CD4-positive, alpha-beta T cell treated with Interleukin-17A for 4 hours (primary cell): ENCODE results near the gene KCNC4.

Experiments
- DNase-seq: peaks from one replicate; pipeline ENCODE4 v3.0.0-alpha.2; 2020; ENCODE audit warnings: mixed read lengths

Gene KCNC4

GRCh38 chr1:110189181-110189580, 20.9 kb upstream of the KCNC4 start:
- DNase-seq = no peak

DNA sequence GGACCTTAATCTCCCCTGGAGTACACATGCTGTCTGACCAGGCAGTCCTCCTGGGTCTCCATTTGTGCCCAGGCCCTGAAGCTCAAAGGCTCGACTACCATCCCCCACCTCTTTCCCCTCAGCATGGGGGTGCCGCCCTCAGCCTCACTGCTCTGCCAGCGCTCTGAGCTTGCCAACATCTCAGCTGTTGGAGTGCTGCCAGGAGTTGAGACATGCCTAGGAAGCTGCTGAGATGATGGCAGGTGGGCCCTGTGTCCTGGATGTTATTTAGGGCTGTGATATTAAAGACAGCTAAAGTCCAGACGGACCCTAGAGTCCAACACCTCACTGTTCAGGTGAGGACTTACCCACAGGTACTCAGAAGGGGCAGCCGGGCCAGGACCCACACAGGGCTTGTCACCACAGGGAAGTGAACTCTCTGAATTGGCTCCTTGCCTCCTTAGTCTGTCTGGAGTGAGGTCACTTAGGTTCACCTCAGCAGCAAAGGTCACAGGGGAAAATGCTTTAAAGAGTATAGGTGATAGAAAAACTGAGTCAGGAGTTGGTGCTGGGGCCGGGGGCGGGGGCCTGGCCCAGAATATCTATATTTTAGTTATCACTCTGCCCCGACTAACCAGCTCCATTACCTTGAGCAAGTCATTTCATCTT, 19.7 kb upstream of the KCNC4 start:
- no peak for DNase-seq

- DNase-seq = no peak
These were observed 17.6 kb upstream of the KCNC4 start for GRCh38 chr1:110192541-110192940.

DNA sequence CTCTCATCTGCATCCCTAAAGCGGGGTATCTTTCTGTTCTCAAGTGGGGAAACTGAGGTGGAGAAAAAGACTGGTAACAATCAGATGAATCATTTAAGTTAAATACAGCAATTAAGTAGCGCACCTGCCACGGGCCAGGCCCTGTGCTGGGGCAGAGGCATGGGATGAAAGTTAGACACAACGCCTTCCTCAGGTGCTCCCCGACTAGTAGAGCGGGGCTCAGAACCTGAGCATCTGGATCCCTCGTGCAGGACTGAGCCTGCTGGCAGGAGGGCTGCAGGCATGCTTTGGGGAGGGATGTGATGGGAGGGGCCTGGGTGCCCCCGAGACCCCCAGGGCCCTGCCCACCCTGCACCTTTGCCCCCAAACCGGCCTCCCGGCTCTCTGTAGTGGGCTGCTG, 14.9 kb upstream of the KCNC4 start:
- DNase-seq = no peak

DNA sequence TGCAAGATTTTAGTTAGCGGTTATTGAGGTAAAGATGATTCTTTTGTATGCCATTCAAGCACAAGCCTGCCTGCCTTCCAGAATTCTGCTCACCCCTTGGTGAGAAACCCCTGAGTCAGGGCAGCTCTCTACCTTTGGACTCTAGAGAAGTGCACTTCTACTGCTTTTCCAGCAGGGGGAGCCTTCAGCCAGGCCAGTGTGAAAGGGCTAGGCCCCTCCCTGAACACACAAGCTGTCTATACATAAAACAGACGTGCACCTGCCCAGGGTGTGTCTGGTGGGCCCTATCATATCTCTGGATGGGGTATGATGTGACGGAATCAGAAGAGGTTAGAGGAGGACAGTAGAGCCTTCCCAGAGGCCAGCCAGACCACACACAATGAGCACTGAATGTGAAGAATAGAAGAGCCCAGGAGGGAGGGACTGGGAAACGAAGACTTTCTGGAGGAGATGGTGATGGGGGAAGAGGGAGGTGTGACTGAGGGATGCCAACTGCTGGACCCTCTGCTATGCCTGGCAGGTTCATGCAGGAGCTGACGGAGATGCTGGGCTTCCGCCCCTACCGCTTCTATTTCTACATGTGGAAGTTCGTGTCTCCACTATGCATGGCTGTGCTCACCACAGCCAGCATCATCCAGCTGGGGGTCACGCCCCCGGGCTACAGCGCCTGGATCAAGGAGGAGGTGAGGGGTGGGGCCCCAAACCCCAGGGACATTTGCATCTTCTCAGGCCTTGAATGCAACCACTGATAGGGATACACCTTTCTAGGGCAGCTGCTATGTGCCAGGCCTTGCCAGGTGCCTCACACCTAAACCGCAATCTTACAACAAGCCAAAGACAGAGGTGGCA, 13.0 kb upstream of the KCNC4 start:
- DNase-seq = peak; percentile 62

- no peak for DNase-seq
These were observed 12.0 kb upstream of the KCNC4 start for GRCh38 chr1:110197905-110198629.

- no peak for DNase-seq
These were observed 11.4 kb upstream of the KCNC4 start for GRCh38 chr1:110198746-110199145.

- DNase-seq = no peak
These were observed 9.9 kb upstream of the KCNC4 start for GRCh38 chr1:110200190-110200589.

DNA sequence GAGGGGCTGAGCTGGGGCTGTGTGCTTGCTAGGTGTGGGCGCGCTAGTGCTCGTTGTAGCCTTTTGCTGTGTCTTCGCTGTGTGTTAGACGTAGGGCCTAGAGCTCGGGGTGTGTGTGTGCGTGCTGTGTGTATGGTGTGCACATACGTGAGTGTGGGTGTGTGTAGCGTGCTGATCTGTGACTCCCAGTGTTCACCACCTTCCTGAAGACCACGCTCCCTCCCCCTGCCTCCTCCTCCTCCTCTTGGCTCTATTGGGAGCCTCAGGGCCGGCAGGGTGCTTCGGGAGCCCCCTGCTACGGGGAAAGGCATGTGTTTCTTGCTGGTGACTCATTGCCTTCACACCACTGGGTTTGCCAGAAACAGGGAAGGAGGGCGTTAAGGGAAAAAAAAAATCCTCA, 9.4 kb upstream of the KCNC4 start:
- DNase-seq = no peak

DNA sequence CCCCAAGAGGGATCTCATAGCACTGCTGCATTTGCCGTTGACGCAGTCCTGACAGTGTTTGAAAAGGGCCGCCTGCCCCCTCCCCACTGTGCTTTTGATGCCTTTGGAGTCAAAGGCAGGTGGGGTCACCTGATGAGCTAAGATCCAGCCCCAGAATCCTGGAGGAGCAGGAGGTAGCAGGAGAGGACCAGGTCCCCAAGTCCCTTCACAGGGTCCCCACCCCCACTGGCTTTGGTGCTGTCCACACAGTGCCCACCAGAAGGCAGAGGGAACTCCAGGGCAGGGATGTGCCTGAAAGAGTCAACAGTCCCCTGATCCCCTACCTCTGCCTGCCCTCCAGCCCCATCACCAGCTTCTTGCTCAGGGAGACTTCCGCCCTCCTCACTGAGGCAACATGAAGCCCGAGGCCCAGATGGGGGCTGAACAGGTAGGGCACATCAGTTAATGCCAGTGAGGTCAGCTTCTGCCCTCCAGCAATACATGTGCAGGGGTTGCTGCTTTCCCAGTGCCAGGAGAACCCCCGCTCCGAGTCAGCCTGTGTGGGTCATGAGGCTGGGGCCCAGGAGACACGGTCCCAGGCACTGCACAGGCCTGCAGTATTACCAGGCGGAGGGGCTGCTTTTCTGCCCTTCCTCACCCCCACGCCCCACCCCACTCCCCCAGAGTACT, 8.8 kb upstream of the KCNC4 start:
- no peak for DNase-seq

- peak; percentile 78 for DNase-seq
These were observed 7.0 kb upstream of the KCNC4 start for GRCh38 chr1:110203021-110203661.

DNA sequence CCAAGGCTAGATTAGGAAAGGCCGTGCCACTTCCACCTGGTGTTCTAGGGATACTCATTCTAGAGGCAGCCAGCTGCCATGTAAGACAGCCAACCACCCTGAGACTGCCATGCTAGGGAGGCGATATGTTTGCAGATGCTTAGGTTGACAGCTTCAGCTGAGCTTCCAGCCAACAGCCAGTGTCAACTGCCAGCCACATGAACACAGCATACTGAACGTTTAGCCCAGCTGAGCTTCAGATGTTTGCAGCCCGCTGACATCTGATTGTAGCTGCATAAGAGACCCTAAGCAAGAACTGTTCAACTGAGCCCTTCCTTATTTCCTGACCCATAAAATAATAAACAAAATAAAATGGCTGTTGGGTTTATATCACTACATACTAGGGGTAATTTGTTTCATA, 5.0 kb upstream of the KCNC4 start:
- DNase-seq = no peak

- DNase-seq = no peak
These were observed 4.4 kb upstream of the KCNC4 start for GRCh38 chr1:110205591-110206155.

DNA sequence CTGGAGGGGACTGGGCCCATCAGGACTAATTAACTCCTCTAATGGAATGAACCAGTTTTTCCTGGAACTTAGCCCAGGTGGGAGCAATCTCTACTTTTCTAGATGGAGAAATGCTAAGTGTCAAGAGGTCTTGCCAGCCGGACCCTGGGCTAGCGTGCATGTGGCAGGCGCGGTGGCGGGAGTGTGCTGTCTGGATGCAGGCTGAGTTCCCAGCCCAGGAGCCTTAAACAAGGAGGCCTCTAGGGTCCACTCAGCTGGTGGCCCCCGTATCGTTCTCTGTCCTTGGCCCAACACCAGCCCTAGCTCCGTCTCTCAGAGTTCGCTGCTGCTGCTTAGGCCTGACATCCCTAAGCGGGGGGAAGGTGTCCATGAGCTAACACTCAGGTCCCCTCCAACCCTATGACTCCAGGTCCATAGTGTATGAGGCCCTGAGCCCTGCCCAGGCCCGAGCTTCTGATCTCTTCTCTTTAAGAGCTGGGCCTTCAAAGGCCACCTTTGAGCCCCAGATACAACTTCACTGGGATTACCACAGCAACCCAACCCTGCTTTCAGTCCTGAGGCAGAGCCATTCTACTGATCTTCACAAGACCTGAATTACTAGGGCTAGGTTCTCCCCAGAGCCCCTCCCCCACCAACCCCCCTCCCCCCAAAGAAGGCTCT, 3.7 kb upstream of the KCNC4 start:
- no peak for DNase-seq

GRCh38 chr1:110207831-110208230, 2.3 kb upstream of the KCNC4 start:
- peak; percentile 87 for DNase-seq

DNA sequence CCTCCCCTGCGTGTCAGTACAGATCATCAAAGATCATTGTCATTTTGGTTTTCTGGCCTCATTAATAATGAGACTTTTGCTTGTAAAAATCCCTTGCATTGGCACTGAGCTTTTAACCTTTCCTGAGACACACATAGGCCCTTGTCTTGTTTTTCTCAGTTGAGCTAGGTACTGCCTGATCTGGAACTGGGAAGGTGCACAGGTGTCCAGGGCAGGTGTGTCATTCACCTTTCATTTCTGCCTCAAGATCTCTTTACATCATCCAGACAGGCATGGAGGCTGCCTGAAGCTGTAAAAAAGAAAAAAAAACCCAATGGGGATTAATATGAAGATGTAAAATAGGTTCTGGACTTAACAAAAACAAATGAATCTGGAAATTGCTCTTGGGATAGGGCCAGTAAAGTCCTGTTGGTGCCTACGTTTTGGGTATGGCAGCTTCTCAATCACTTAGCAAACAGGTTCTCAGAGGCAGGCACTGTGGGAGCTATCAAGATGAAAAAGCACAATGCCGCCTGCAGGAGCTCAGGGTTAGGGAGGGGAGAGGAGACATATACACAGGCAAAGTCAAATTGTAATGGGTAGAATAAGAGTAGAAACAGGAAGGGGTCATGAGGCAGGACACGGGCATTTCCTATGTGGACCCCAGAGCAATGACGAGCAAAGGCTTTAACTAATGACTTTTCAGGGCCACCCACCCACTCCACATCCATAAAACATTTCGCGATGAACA, 1.0 kb upstream of the KCNC4 start:
- no peak for DNase-seq

GRCh38 chr1:110210604-110211495, 736 bp downstream of the KCNC4 start:
- DNase-seq = peak; percentile 71

- DNase-seq = no peak
These were observed 1.5 kb downstream of the KCNC4 start for GRCh38 chr1:110211496-110212168.
